Panc1 (cell line): ENCODE data around the gene ZNF615. TPM values are rescaled to one million over a fixed set of nuclear protein-coding genes. Genes with fewer than 3 reads are reported as not detected.

ENCODE experiments used
- ATAC-seq: fragments of 200-7000 bp; cut with Tn5 transposase; 2 replicates; pipeline ENCODE4 v1.9.1; 2020; ENCODE audit warnings: mild to moderate bottlenecking, moderate library complexity
- BruUV-seq: library from RNA; stranded (reverse); fragments of 400-500 nt; replicated peaks from 2 replicates; lab custom pipeline; 2021; lab: Mats Ljungman, UMichigan
- CTCF ChIA-PET: fragments of 300-600 bp; sonication (Branson Sonifier 250); formaldehyde crosslinking; loops from one replicate; lab custom pipeline; 2022; ENCODE audit warnings: antibody characterized with exemption; lab: Charles Lee
- POLR2A ChIA-PET: fragments of 300-600 bp; sonication (Branson Sonifier 250); formaldehyde crosslinking; loops from one replicate; lab custom pipeline; 2022; ENCODE audit warnings: antibody characterized with exemption; lab: Charles Lee
- DNase-seq: peaks from one replicate; pipeline ENCODE4 v3.0.0-alpha.2; 2010; ENCODE audit warnings: low read depth, low spot score
- H3K27ac ChIP-seq: 2 replicates; pipeline ENCODE4 v1.5.1; 2011; ENCODE audit warnings: mild to moderate bottlenecking, low read length, inconsistent platforms
- H3K27me3 ChIP-seq: fragments of 200-500 bp; sonication (Bioruptor generic); 2 replicates; pipeline ENCODE4 v1.6.0; 2014; ENCODE audit warnings: low read length, inconsistent platforms; ENCODE audit not compliant: control insufficient read depth, insufficient read depth
- H3K36me3 ChIP-seq: fragments of 200-500 bp; sonication (Bioruptor generic); 2 replicates; pipeline ENCODE4 v1.5.1; 2014; ENCODE audit warnings: inconsistent platforms, mild to moderate bottlenecking, low read length, moderate library complexity; ENCODE audit not compliant: control insufficient read depth, insufficient read depth
- H3K4me1 ChIP-seq: 2 replicates; pipeline ENCODE4 v1.5.1; 2011; ENCODE audit warnings: inconsistent platforms, mild to moderate bottlenecking, low read length, moderate library complexity; ENCODE audit not compliant: control insufficient read depth, insufficient read depth
- H3K4me3 ChIP-seq, 2 experiments: 2 replicates each; pipeline ENCODE4 v1.5.1; 2011 to 2012; ENCODE audit warnings: low read depth in 2 of 2, low read length in 2 of 2, mild to moderate bottlenecking in 2 of 2, inconsistent platforms in 1 of 2, moderate library complexity in 1 of 2
- H3K9me3 ChIP-seq: fragments of 200-500 bp; sonication (Bioruptor generic); 2 replicates; pipeline ENCODE4 v1.5.1; 2014; ENCODE audit warnings: low read depth, mild to moderate bottlenecking, inconsistent platforms, low read length, moderate library complexity; ENCODE audit not compliant: control insufficient read depth, insufficient read depth
- POLR2AphosphoS5 ChIP-seq: IDR thresholded peaks from 2 replicates; pipeline ENCODE4 v1.6.1; 2012; ENCODE audit warnings: mild to moderate bottlenecking, low read depth, low read length, moderate library complexity
- SIN3A ChIP-seq: IDR thresholded peaks from 2 replicates; pipeline ENCODE4 v1.6.1; 2012; ENCODE audit warnings: low read depth, mild to moderate bottlenecking, low read length, moderate library complexity, borderline replicate concordance; ENCODE audit not compliant: insufficient read depth
- TCF7L2 ChIP-seq: IDR thresholded peaks from 2 replicates; pipeline ENCODE4 v1.6.1; 2011; ENCODE audit warnings: mild to moderate bottlenecking, low read depth, low read length, inconsistent platforms
- in situ Hi-C: cut with HindIII; loops from 2 replicates; pipeline ENCODE4 v1.10.0; 2016; ENCODE audit warnings: low sequenced_read_pairs, low pct_unique_long_range_greater_than_20kb
- intact Hi-C: fragments of 100-400 bp; cut with micrococcal nuclease; formaldehyde crosslinking; loops from one replicate; pipeline ENCODE4 v1.10.0; 2022; ENCODE audit not compliant: unreplicated experiment
- total RNA-seq: library from RNA; stranded (reverse); gene quantifications from one replicate; pipeline ENCODE4 v1.2.1, GENCODE V29; 2021; ENCODE audit not compliant: unreplicated experiment
- TF ChIP-seq, protein P1 (sequence below): fragments of 450-650 bp; IDR thresholded peaks from 2 replicates; pipeline ENCODE4 v1.5.1; 2017; ENCODE audit warnings: mild to moderate bottlenecking
- TF ChIP-seq, protein P2 (sequence below), 2 experiments: IDR thresholded peaks; 2 replicates each; pipeline ENCODE4 v1.6.1; 2011 to 2012; ENCODE audit warnings: low read depth in 2 of 2, control low read depth in 1 of 2, low read length in 1 of 2, mild to moderate bottlenecking in 1 of 2, moderate library complexity in 1 of 2; ENCODE audit not compliant: insufficient read depth in 1 of 2

The ZNF615 gene
- total RNA-seq, 1 experiment from 2014 or later: 3.6 TPM

DNA sequence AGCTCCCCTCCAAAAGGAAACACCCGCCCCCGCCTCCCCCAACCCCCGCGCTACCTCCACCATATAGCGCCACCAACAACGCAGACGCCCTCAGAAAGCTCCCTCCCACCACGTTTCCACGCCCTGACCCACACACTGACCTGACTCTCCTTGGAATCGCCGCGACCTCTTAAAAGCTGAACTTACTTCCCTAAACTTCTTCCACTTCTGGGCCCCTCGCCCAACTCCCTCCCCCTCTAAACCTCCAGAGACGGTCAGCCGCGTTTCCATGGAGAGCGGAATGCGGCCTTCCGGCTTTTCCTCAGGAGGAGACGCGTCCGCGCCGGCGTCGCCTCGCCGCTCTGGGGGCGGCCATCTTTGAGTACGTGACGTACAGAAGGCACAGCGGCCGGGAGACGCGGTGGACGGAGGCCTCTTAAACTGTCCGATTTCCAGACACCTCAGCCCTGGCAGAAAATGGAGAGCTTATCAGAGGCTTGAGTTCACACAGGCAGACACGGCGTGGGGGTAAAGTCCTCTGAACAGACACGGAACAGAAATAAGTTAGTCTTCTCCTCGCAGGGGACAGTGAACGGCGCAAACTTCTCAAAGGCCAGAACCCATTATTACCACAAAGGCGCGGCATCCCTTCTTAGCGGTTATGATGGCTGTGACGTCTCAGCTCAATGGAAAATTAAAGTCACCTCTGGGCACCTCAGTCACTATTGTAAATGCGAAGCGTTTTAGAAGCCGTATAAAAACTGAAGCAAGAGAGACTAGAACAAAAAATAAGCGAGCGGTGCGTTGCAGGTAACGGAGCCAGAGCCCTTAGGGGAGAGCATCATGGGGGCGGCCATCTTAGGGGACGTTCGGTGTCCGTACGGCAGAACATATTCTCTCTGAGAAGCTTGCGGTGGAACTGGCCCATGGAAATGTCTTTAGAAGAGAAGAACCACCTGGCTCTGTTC, 40.8 kb upstream of the ZNF615 start, which contains the start of gene ZNF432:
Gene ZNF432, minus strand, starts transcription at position 284 of the 947 bp plus-strand sequence. CDS start 1,970 bp downstream, outside the sequence.
- in situ Hi-C loops: no loop called here
- BruUV-seq: no TSS peak
- intact Hi-C loops: no loop called here

DNA sequence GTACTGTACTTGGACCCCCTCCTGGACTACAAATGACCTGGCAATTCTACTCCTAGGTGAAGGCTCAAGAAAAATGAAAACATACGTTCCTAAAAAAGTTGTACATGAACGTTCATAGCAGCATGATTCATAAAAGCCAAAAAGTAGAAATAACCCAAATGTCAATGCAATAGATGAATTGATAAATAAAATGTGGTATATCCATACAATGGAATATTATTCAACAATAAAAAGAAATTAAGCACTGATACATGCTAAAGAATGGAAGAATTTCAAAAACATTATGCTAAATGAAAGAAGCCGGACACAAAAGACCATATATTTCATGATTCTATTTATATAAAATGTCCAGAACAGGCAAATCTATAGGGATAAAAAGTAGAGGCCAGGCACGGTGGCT, 31.2 kb upstream of the ZNF615 start:
- POLR2A ChIA-PET: no interaction called here
- Histone ChIP-seq H3K27me3 (no peaks in the 10 kb centered on the region), H3K4me1 (no peaks in the 10 kb centered on the region), H3K36me3 (peaks cover 5% of the 10 kb centered on the region), H3K27ac (no peak overlapping the region), H3K4me3 (no peak overlapping the region), H3K9me3 (peaks cover 28% of the 10 kb centered on the region; the same call in 1 of the 2 replicates)
- intact Hi-C loops (no loop called here), in situ Hi-C loops (no loop called here)
- no peak for DNase-seq
- CTCF ChIA-PET: no interaction called here
- no peak for ATAC-seq
- BruUV-seq: no TSS peak
- TF ChIP-seq TCF7L2 (no peak), SIN3A (no peak), POLR2AphosphoS5 (no peak)
- TF ChIP-seq, protein P1, sequence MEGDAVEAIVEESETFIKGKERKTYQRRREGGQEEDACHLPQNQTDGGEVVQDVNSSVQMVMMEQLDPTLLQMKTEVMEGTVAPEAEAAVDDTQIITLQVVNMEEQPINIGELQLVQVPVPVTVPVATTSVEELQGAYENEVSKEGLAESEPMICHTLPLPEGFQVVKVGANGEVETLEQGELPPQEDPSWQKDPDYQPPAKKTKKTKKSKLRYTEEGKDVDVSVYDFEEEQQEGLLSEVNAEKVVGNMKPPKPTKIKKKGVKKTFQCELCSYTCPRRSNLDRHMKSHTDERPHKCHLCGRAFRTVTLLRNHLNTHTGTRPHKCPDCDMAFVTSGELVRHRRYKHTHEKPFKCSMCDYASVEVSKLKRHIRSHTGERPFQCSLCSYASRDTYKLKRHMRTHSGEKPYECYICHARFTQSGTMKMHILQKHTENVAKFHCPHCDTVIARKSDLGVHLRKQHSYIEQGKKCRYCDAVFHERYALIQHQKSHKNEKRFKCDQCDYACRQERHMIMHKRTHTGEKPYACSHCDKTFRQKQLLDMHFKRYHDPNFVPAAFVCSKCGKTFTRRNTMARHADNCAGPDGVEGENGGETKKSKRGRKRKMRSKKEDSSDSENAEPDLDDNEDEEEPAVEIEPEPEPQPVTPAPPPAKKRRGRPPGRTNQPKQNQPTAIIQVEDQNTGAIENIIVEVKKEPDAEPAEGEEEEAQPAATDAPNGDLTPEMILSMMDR: no peak
- TF ChIP-seq, protein P2, sequence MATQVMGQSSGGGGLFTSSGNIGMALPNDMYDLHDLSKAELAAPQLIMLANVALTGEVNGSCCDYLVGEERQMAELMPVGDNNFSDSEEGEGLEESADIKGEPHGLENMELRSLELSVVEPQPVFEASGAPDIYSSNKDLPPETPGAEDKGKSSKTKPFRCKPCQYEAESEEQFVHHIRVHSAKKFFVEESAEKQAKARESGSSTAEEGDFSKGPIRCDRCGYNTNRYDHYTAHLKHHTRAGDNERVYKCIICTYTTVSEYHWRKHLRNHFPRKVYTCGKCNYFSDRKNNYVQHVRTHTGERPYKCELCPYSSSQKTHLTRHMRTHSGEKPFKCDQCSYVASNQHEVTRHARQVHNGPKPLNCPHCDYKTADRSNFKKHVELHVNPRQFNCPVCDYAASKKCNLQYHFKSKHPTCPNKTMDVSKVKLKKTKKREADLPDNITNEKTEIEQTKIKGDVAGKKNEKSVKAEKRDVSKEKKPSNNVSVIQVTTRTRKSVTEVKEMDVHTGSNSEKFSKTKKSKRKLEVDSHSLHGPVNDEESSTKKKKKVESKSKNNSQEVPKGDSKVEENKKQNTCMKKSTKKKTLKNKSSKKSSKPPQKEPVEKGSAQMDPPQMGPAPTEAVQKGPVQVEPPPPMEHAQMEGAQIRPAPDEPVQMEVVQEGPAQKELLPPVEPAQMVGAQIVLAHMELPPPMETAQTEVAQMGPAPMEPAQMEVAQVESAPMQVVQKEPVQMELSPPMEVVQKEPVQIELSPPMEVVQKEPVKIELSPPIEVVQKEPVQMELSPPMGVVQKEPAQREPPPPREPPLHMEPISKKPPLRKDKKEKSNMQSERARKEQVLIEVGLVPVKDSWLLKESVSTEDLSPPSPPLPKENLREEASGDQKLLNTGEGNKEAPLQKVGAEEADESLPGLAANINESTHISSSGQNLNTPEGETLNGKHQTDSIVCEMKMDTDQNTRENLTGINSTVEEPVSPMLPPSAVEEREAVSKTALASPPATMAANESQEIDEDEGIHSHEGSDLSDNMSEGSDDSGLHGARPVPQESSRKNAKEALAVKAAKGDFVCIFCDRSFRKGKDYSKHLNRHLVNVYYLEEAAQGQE (IDR thresholded peaks at IDR 0.05; ENCODE audit: insufficient read depth in 1 of 2, low read depth in 2 of 2, low read length in 1 of 2): no peak

More for the DNA sequence above, 40.8 kb upstream of the ZNF615 start, which contains the start of gene ZNF432:
- Histone ChIP-seq H3K4me1 (no peaks in the 10 kb centered on the region), H3K36me3 (no peaks in the 10 kb centered on the region), H3K27me3 (no peaks in the 10 kb centered on the region), H3K4me3 (peak within 1 kb of the TSS in 1 of 2 experiments; percentile 31; a peak in 1 of 4 replicates), H3K9me3 (peaks cover 11% of the 10 kb centered on the region; the same call in 1 of the 2 replicates), H3K27ac (no peak within 1 kb of the TSS)
- ChIA-PET POLR2A (no interaction called here), CTCF (no interaction called here)
- no peak for DNase-seq
- TF ChIP-seq POLR2AphosphoS5 (no peak), SIN3A (no peak), TCF7L2 (no peak)
- TF ChIP-seq, protein P1: no peak
- TF ChIP-seq, protein P2 (IDR thresholded peaks at IDR 0.05; ENCODE audit: insufficient read depth in 1 of 2, low read depth in 2 of 2, low read length in 1 of 2): no peak
- no peak for ATAC-seq
